ENCODE data around the gene PRRX2. TPM values are rescaled to one million over a fixed set of nuclear protein-coding genes. Genes with fewer than 3 reads are reported as not detected.

PRRX2 gene
- total and polyA plus RNA-seq, 9 of the 15 experiments (the other 6 are each of a cell fraction or from before 2014, with no cell fraction given) = 0.21 TPM; not detected in 8

- no peak for TF ChIP-seq DIDO1 (tag; IDR thresholded peaks at IDR 0.05; ENCODE audit: low read depth)
- no peak for TF ChIP-seq ZBTB9 (CRISPR knock-in tag; IDR thresholded peaks at IDR 0.05)
- no peak for TF ChIP-seq PHTF2 (CRISPR knock-in tag; IDR thresholded peaks at IDR 0.05)
- TF ChIP-seq HDAC1 (IDR thresholded peaks at IDR 0.05) = peak in 1 of 2 experiments; percentile 38; a peak in 1 of 4 replicates
- no peak for TF ChIP-seq RHOXF2B (CRISPR knock-in tag; conservative IDR thresholded peaks at IDR 0.05)
- TF ChIP-seq VEZF1 (CRISPR knock-in tag; IDR thresholded peaks at IDR 0.05) = peak; percentile 31; the same call in 1 of the 2 replicates
- TF ChIP-seq SRSF1 (IDR thresholded peaks at IDR 0.05; ENCODE audit: low read depth, low read length) = no peak
- no peak for TF ChIP-seq POLR2A (conservative IDR thresholded peaks at IDR 0.05)
- TF ChIP-seq PCBP1 (IDR thresholded peaks at IDR 0.05; ENCODE audit: low read depth, low read length, poor library complexity, severe bottlenecking) = no peak
- peak; percentile 55; the same call in 1 of the 2 replicates for TF ChIP-seq ZBTB7A (IDR thresholded peaks at IDR 0.05; ENCODE audit: borderline replicate concordance, control insufficient read depth, low read depth, low read length)
- no peak for TF ChIP-seq ZBTB40 (IDR thresholded peaks at IDR 0.05)
- TF ChIP-seq ZBTB40 (CRISPR knock-in tag; IDR thresholded peaks at IDR 0.05) = no peak
- TF ChIP-seq HLTF (IDR thresholded peaks at IDR 0.05) = no peak
- no peak for TF ChIP-seq EGR1 (conservative IDR thresholded peaks at IDR 0.05)
- TF ChIP-seq BRCA1 (IDR thresholded peaks at IDR 0.05) = no peak
- no peak for TF ChIP-seq BRCA1 (CRISPR knock-in tag; IDR thresholded peaks at IDR 0.05)
- 0 out of 2 replicates have a peak, but pooled peaks have one; percentile 6 for TF ChIP-seq ZNF165 (CRISPR knock-in tag; IDR thresholded peaks at IDR 0.05; ENCODE audit: borderline replicate concordance)
- TF ChIP-seq CXXC5 (CRISPR knock-in tag; IDR thresholded peaks at IDR 0.05) = peak; percentile 41
Observed at GRCh38 chr9:129726322-129727160, 61.1 kb downstream of the PRRX2 start (continued).

Measured in K562 (cell line).